NCI-H146 (cell line): ENCODE data around the gene MANSC1.
A peak's percentile ranks its signal among the peaks of the same experiment; 100 is the strongest.
"Not testable (repeated sequence)": the region's sequence is repeated elsewhere in the genome, so short reads cannot be mapped to it uniquely, and the experiment has no call there.

ENCODE experiments used
- DNase-seq: peaks from one replicate; lab custom pipeline; 2025; lab: John Stamatoyannopoulos, UW

The MANSC1 gene

DNA sequence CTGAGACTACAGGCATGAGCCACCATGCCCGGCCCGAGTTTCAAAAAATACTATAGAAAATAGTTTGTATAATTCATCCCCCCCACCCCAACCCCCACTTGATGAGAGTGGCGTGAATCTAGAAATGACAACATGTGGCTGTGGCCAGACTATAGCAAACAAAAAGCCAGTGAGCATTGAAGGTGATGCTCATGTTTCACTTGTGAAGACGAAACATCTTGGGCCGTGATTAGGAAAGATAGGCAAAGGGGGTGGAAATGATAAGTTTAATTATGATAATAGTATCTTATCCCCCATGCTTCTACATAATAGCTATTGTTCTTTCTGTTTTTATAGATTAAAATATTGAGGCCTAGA lies 15.4 kb upstream of the MANSC1 start:
- DNase-seq = no peak

DNA sequence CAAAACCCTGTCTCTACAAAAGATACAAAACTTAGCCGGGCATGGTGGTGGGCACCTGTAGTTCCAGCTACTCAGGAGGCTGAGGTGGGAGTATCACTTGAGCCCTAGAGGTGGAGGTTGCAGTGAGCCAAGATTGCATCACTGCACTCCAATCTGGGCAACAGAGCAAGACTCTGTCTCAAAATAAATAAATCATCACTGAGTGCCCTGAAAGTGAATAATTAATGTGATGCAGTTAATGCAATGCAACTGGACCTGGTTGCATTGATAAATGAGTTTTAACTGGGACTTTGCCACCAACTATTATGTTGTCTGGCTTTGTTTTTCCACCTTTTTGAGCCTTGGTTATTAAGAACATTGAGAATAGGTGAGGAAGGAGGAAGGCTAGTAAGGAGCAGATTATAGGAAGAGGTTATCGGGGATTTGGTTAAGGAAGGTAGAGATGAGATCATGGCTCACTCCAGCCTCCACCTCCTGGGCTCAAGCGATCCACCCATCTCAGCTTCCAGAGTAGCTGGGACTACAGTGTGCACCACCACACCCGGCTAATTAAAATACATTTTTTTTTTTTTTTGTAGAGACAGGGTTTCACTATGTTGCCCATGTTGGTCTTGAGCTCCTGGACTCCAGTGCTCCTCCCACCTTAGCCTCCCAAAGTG lies 14.9 kb upstream of the MANSC1 start:
- no peak for DNase-seq

DNA sequence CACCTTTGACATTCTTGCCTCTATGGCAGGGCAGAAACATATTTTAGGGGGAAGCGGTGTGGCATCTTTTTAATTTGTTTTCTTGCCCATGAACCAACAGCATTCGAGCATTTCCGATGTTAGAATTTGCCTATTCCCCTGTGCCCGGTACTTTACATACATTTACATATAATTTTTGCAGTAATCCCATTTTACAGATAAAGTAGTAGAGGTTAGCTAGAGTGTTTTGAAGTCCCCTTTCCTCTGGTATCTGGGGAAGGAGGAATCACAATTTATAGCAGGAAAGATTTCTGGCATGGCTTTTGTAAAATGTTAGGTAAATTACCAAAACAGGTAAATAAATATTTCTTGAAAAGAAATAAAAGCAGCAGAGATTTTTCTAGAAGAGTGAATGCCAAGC lies 8.5 kb upstream of the MANSC1 start:
- no peak for DNase-seq

DNA sequence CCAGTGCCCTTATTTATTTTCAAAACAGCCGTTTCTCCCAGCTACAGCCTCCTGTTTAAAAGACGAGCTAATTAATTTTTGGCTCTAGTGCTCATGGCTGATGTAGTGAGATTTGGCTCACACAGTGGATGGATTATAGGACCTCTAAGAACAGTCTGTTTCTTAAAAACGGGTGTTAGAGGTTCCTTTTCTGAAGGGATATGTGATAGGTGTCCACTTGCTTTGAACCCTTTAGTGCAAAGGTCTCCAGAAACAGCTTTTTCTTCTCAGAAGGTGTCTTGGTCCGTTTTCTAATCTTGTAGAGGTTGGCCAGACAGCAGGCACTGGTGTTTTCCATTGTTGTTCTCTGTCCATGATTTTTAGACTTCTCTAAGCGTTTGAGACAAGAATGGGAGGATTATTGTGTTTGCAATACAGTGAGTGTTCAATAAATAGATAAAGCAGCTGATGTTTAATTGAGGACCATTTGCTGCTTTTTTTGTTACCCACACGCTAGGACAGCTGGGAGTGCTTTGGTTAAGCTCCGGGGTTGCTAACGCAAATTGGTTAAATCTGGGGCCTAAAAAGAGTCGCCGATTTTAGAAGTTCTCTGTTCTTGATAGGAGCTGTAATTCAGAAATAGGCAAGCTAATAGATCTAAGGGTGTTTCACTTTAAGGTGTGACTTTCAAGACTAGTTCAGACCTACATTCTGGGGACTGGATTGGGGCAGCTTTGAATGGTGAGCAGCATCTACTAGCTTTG lies 7.8 kb upstream of the MANSC1 start:
- peak; percentile 50 for DNase-seq

DNA sequence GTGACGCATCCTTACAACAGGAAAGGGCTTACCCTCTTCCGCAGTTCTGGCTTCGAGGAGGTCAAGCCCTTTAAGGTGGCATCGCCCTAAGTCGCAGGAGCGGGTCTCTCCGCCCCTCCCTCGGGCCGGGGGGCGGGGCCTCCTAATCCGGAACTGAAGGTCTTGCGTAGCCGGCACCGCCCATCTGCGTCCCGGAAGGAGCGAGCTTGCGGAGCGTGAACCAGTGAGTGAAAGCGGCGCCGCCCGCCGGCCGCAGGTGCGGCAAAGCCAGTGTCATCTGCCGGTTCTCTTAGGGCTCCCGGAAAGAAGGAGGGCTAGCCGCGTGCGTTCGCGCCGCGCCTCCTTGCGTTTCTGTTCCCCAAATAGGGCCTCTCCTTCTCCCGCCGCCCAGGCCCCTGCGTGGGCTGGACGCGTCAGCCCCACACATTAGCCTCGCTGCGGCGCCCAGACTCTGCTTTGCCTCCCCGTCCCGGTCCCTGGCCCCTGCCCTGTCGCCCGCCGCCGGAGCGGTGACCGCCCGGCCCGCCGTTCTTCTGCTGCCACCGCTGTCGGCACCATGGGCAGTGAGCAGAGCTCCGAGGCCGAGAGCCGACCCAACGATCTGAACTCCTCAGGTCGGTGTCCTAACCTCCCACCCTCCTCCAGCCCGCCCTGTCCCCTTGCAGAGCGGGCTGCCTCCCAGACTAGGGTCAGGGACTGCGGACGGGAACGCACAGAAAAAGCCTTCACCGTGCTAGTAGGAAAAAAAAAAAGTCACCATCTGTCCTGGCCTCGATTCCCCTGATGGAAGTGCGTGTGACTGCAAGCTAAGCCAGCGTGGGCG lies 7.1 kb upstream of the MANSC1 start, which contains the start of gene BORCS5:
TSS of gene BORCS5 (plus strand) at position 183 of the 823 bp plus-strand sequence. CDS start at position 557, 374 bp downstream.
- DNase-seq = peak; percentile 100

DNA sequence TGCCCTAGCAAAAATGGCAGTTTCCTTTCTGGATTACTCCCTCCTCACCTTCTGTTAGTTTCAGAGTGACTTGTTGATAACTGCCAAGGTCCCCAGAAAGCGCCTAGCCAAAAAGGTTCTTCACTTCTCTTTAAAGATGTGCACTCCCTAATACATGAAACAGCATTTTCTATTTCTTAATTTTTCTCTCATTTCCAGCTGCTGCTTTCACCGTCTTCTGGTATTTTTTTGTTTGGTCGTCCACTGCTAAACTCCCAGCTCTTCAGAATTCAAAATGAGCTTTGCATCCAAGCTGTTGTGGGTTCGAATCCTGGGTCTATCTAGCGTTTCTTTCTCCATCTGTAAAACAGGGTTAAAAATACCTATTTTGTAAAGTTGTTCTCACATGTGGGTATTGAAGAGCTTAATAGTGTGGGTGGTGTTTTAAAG lies 6.4 kb upstream of the MANSC1 start:
- DNase-seq = no peak

DNA sequence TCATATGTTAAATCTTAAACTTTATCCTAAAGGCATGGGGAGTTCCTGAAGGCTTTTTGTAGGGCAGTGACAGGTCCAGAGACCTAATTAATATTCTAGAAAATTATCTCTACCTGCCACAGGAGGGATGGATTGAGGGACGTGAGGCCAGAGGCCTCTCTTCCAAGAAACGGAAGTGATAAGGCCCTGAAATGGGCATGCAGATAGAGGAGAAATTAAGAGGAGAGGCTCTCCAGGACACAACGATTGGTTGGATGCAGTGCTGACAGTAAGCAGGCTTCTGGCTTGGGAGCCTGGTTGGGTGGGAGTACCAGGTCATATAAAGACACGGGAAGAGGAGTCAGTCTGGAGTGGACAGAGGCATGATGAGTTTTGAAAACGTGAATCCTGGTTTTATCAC lies 3.8 kb upstream of the MANSC1 start:
- DNase-seq = no peak

DNA sequence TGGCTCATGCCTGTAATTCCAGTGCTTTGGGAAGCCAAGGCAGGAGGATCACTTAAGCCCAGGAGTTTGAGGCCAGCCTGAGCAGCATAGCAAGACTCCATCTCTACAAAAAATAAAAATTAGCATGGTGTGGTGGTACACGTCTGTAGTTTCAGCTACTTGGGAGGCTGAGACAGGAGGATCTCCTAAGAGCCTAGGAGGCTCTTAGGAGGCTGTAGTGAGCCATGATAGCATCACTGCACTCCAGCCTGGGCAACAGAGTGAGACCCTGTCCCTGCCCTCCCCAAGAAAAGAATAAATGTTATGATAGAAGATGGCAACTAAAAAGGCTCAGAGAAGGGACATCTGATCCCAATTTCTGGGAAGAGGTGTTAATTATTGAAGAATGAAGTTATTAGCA lies 3.2 kb upstream of the MANSC1 start:
- DNase-seq = no peak

DNA sequence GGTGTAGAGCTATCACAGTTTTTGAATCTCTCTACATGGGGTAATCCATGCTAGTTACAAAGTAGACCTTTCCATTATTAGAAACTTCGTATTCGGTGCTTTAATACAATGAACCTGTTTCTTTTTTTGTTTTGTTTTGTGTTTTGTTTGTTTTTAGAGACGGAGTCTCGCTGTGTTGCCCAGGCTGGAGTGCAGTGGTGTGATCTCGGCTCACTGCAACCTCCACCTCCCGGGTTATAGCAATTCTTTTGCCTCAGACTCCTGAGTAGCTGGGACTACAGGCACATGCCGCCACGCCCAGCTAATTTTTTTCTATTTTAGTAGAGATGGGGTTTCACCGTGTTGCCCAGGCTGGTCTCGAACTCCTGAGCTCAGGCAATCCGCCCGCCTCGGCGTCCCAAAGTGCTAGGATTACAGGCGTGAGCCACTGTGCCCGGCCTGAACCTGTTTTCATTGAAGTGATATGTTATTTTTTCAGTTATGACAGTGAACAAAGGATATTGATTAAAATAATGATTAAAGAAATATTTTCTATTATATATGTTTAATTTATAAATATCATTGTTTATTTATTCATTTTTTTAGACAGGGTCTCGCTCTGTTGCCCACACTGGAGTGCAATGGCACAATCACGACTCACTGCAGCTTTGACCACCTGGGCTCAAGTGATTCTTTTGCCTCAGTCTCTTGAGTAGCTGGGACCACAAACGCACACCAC lies 1.6 kb upstream of the MANSC1 start:
- DNase-seq = not testable (repeated sequence)

DNA sequence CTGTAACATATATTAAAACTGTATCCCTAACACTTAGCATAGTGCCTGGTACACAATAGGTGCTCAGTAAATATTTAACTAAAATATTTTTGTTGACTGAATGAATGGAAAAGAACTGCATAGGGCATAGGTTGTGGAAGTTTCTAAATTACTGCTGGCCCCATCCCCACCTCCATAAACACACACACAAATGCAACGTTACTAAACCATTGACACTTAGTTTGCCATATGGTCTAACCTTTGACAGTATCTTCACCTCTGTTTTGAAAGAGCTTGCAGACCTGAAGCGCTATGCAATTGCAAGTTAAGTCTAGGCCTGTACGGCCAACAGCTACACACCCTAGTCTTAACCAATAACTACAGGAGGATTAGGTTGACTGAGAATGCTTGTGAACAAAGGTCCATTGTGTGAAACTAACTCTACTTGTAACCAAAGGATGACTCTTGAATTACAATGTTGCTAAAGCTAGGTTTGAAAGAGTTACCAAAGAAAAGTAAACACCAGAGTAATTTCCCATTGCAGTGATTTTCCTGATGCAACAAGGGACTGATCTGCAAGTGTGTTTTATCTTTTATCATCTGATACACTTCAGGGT lies 924 bp upstream of the MANSC1 start:
- DNase-seq = peak; percentile 16

DNA sequence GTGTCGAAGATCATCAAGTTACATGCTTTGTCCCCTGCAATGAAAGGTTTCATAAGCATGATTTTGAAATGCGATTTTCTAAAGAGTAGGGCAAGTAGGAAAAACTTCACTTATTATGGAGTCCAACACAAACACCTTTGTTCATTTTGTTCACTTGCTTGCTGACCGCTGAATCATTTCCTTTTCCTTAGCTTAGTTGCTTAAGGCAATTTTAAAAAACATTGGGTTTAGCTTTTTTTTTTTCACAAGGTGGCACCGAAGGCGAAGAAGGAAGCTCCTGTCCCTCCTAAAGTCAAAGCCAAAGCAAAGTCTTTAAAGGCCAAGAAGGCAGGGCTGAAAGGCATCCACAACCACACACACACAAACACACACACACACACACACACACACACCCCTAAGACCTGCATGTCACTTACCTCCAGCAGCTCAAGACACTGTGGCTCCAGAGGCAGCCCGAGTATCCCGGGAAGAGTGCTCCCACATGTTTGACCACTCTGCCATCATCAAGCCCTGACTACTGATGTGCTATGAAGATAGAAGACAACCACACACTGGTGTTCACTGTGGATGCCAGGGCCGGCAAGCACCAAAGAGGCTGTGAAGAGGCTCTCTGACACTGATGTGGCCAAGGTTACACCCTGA lies 11.4 kb downstream of the MANSC1 start:
- DNase-seq = no peak

DNA sequence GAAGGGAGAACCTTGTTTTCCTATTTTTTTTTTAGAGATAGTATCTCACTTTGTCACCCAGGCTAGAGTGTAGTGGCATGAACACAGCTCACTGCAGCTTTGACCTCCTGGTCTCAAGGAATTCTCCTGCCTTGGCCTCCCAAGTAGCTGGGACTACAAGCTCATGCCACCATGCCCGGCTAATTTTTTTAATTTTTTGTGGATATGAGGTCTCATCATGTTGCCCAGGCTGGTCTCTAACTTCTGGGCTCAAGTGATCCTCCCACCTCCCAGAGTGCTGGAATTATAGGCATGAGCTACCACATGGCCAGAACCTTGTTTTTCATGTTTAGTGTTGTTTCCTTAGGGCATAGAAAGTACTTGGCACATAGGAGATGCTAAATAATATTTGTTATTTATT lies 13.5 kb downstream of the MANSC1 start:
- no peak for DNase-seq

DNA sequence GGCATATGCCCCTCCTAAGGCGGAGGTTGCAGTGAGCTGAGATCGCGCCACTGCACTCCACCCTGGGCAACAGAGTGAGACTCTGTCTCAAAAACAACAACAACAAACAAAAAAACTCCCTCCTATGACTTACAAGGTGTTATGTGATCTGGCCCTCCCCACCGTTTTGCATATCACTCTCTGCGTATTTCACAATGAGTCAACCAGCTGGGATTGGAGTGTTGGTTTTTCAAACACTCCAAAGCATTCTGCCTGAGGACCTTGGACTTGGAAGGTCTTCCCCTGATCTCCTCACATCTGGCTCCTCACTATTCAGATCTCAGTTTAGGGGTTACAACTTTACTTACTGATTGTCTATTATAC lies 14.0 kb downstream of the MANSC1 start:
- DNase-seq = no peak

DNA sequence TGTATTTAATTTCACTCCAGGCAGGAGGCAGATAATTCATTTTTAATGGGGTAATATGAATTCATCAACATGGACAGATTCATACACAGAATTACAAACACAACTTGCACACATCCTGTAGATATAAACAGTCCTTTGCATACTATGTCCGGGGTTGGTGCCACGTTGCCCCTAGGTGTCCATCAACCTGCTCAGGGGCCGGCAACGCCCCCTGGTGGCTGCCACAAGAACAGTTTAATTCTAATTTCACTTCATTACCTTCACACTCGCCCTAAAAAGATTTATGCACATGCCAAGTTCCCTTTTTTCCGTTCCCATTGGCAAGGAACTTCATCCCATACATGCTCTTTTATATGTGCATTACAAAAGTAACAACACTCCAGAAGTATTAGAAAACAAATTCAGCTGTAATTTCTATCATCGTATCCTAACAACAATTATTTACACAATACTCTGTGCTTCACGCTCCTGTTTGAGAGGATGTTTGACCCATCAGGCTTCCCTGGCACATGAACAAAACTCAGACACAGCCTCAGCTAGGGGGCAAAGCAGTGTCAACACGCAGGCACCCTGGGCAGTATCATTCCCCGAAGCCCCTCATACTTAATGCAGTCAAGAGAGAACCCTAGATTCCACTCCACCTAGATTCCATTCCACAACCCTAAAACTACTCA lies 15.5 kb downstream of the MANSC1 start:
- peak; percentile 79 for DNase-seq

DNA sequence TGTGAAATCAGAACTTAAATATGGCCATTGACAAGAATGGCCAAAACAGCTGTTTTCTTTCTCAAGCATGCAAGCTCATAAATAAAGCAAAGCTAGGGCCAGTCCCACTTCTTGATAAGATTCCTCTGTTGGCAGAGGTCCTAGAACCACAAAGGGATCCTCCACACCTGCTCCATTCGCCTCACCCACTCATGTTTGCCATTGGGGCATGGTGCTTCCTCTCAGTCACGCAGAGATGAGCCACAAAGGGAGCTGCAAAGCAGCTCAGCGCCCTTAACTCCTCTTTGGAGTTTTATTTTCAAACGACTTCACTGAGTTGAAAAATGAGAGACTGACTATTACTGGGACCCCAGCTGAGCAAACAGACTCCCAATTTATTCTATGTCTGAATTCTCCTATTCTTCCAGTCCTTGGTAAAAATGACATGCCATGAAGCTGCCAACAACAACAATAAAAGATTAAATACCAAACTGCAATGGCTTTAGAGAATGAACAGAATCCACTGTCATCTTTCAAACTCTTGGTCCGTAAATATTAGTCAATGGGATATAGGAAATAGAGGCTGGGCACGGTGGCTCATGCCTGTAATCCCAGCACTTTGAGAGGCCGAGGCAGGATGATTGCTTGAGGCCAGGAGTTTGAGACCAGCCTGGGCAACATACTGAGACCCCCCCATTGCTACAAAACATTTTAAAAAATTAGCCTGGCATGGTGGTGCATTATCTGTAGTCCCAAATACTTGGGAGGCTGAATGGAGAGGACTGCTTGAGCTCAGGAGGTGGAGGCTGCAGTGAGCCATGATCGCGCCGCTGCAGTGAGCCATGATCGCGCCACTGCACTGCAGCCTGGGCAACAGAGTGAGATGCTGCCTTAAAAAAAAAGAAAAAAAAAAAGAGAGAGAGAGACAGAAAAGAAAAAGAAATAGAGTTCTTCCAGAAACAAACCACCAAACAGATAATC lies 16.4 kb downstream of the MANSC1 start:
- peak; percentile 90 for DNase-seq

DNA sequence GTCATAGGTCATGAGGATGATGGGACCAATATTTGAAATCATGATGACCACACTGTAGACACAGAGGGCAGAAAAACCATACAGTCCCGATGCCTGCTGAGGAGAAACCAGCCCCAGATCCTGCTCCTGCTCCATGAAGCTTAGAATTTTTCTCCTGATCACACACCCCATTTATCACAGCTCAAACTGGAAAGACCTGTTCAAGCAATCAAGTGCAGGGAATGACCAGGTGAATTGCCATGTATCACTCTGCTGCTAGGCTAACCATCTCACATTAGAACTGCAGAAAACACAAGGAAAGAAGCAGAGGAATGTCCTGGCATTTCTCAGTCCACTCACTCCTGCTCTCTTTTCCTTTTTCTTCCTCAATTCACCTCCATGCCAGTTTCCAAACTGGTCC lies 18.1 kb downstream of the MANSC1 start:
- no peak for DNase-seq

DNA sequence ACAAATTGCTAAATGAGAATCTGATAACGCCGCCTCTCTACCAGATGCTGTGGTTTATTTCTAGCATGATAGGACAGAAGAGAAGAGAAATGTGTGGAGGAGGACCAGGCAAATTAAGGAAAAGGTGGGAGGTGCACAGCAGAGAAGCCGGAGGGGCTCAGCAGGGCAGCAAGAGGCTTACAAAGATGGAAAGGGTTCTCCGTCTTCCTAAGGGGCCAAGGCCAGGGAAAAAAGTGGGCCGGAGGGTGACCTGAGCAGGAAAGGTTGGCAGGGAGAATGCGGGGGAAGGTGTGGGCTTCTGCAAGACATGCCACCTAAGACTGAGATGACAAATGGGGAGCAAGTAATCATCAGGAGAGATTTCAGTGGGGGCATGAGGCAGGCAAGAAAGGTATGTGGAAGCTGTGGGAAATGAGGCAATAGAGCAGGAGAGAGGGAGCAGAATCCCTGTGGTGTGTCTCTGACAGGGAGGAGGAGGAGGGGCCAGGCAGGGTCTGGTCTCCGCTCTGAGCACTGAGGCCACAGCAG lies 18.7 kb downstream of the MANSC1 start:
- no peak for DNase-seq

DNA sequence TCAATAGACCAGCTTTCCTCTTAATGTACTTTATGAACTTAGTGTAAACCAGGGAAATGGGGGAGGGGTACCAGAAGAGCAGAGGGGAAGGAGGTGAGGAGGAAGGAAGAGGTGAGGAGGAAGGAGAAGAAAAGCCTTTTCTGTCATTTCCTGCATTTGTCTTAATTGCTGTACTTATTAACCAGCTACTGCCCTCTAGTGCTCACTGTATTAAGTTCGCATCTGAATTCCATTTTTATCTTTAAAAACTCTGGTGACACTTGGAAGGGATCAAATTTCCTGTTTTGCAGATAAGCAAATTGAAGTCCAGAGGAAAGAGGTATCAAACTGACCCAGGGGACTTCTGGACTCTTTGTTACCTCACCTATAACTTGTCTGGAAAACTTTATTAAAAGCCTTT lies 22.2 kb downstream of the MANSC1 start:
- DNase-seq = peak; percentile 82

DNA sequence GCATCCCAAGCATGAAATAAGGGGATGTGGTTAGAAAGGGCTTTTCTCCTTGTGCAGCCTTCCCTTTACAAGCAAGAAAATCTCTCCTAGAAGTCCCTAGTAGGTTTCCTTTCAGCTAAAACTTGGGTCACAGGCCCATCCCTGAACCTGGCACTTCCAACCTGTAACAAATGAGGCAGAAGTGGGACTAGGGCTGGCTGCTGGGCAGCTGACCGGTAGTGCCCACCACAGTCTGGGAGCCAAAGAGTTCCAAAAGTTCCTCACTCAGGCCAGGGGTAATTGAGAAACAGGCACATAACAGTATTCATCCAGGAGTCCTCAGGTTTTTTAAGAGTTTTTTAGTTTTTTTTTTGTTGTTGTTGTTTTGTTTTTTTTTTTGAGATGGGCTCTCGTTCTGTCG lies 23.8 kb downstream of the MANSC1 start:
- DNase-seq = no peak
